GM04503 (cell line): ENCODE measurements around the gene DST.

Source experiments
- DNase-seq: peaks from one replicate; pipeline ENCODE4 v3.0.0-alpha.2; 2012; ENCODE audit warnings: low read depth

Gene DST

GRCh38 chr6:56481957-56482356 lies 160.7 kb downstream of the DST start:
- DNase-seq, result no peak

- DNase-seq, result no peak
These were observed 161.9 kb downstream of the DST start for GRCh38 chr6:56480654-56481337.

- DNase-seq, result no peak
These were observed 162.4 kb downstream of the DST start for GRCh38 chr6:56480246-56480645.

GRCh38 chr6:56479381-56479780 lies 163.3 kb downstream of the DST start:
- DNase-seq, result no peak

- no peak for DNase-seq
These were observed 164.5 kb downstream of the DST start for GRCh38 chr6:56478202-56478601.

GRCh38 chr6:56477241-56477640 lies 165.4 kb downstream of the DST start:
- DNase-seq, result no peak

- DNase-seq, result no peak
These were observed 166.8 kb downstream of the DST start for GRCh38 chr6:56475736-56476457.

GRCh38 chr6:56474532-56474931 lies 168.2 kb downstream of the DST start:
- DNase-seq, result no peak

GRCh38 chr6:56463443-56463842 lies 179.2 kb downstream of the DST start:
- DNase-seq, result no peak

- no peak for DNase-seq
These were observed 183.5 kb downstream of the DST start for GRCh38 chr6:56459030-56459805.

GRCh38 chr6:56458324-56458884 lies 184.3 kb downstream of the DST start:
- DNase-seq, result no peak

- no peak for DNase-seq
These were observed 185.9 kb downstream of the DST start for GRCh38 chr6:56456785-56457184.

- no peak for DNase-seq
These were observed 191.6 kb downstream of the DST start for GRCh38 chr6:56450882-56451739.

- no peak for DNase-seq
These were observed 192.3 kb downstream of the DST start for GRCh38 chr6:56450376-56450775.

GRCh38 chr6:56448046-56448445 lies 194.6 kb downstream of the DST start:
- no peak for DNase-seq

GRCh38 chr6:56445818-56446217 lies 196.9 kb downstream of the DST start:
- DNase-seq, result no peak

- no peak for DNase-seq
These were observed 197.8 kb downstream of the DST start for GRCh38 chr6:56444855-56445254.

- DNase-seq, result no peak
These were observed 202.1 kb downstream of the DST start for GRCh38 chr6:56440551-56440981.

- no peak for DNase-seq
These were observed 205.4 kb downstream of the DST start for GRCh38 chr6:56437171-56437900.

- DNase-seq, result no peak
These were observed 206.9 kb downstream of the DST start for GRCh38 chr6:56435754-56436153.

GRCh38 chr6:56435326-56435725 lies 207.4 kb downstream of the DST start:
- no peak for DNase-seq
